Measurements from ENCODE around the gene FDXR.

FDXR gene

DNA sequence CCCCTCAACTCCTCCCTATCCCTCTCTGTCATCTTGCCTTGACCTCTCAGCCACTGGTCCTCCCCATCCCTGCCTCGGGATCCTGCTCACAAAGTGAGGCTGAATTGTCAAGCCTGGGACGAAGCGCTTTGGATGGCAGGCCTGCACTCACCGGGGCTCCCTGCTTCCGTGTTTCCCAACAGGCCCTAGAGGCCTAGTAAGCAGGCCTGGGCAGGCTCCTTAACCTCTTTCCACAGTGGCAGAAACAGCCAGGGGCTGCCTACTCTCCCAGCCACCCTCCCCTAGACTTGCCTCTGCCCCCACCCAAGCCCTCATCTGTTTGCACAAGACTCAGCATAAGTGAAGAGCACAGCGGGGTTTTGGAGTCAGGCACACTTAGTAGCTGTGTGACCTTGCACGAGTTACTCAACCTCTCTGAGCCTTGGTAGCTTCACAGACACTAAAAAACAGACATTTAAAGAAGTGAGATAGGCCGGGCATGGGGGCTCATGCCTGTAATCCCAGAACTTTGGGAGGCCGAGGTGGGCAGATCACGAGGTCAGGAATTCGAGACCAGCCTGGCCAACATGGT lies 25.7 kb upstream of the FDXR start:
- no peak for DNase-seq (ENCODE audit: low read depth)

DNA sequence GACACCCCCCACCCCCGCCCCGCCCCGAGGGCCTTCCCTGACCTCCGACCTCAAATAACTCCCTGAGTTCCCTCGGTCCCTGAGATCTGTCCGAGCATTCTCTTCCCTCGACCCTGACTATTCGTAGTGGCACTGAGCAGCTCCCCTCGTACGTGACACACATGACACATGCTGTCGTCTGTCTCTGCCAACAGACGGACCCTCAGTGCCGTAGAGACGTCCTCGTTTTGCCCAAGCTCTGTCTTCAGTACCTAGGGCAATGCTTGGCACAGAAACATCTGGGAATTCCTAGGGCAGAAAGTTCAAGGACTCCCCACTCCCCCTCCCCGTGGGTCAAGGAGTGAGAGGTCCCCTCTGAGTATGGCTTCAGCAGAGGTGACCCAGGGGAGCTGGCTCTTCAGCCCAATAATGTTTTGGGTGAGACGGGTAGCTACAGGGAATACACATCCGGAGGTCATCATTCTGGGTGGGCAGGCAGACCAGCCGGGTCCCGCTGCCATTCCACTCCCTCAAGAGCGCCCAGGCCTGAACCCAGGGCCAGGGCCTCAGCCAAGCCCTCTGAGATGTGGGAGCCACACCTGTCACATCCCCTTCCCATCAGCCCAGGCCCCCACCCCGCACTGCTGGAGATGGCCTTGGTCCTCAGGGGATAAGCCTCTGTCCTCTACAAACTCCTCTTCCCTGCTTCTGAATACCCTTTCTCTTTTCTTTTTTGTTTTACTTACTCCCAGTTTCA lies 21.3 kb upstream of the FDXR start:
- DNase-seq (ENCODE audit: low read depth), result no peak

DNA sequence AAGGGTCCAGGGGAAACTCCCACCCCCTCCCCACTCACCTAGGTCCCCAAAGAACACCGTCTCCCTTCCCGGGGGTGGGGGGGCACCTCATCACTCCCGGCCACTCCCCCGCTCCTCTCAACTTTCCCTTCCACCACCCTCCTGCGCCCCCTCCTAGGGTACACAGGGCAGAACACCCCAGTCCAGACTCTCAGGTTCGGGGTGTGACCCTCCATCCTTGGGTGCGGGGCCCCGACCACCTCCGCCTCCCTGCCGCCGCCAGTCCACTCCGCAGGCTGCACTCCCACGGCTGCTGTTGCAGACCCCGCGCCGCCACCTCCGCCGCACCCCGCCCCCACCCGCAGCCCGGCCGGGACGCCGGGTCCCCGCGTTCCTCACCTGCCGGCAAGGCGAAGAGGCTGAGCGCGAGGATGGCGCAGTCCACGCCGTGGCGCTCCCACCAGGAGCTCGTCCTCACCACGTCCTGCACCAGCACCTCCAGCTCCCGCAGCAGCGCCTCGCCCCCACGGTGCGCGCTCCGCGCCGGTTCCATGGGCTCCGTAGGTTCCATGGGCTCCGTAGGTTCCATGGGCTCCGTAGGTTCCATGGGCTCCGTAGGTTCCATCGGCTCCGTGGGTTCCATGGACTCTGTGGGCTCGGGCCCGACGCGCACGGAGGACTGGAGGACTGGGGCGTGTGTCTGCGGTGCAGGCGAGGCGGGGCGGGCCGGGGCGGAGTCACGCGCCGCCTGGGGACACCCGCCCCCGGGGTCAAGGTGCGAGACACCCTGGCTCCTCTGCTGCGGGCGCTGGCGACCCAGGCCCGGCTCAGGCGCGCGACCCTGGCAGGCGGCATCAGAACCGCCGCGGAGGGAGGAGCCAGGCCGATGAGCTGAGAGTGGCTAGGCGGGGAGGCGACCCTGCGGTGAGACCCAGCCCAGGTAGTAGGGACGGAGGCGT lies 20.4 kb upstream of the FDXR start, which contains the start of gene FADS6:
TSS of gene FADS6 (minus strand) at position 660 of the 938 bp plus-strand sequence. CDS start at position 622, 38 bp downstream.
- no peak for DNase-seq (ENCODE audit: low read depth)

DNA sequence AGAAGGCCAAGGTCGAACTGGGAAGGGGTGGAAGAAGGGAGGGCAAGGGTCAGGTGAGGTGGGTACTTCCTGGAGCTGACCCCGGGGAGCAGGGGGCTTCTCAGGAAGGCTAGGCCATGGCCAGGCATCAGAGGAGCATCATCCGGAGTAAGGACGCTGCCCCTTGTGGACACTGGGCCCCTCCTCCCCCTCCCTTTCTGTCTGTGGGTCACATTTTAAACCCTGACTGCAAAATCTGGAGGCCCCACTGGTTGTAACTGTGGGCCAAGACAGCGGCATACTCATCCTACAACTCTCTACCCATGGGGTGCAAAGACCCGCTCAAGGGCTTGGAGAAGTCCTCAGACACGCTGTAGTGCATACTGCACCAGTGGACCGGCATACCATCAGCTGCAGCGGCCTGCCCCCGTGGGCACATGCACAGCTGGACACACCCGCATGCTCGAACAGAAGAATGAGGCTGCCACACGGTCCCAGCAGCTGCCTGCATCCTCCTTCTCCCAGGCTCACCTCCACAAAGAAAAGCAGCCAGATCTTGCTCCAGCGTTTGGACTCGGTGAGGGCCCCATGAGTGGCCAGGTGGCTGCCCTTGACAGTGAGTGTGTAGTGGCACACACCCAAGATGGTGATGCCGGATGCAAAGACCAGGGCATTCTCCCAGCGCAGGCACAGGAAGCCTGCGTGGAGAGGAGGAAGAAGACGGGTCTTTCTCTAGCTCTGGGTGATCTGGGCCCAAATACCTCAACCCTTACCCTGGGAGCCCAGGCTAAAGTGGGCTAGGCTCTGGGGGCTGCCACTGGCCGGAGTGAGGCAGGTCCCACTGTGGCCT lies 19.4 kb upstream of the FDXR start:
- no peak for DNase-seq (ENCODE audit: low read depth)

DNA sequence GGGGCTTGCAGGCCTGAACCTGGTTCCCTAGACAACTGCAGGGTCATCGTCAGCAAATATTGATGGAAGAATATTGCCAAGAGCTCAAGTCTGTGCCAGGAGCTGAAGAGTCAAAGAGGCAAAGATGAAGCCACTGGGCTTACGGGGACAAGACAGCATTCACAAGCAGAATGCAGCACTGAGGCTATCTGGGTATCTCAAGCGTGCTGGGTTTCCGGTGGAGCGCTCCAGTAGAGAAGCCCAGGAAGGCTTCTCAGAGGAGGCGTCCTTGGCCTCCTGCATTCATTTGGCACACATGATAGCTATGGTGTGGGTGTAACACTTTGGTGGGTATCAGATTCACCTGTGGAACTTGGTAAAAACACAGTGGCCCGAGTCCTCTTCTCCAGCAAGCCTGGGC lies 17.8 kb upstream of the FDXR start:
- DNase-seq (ENCODE audit: low read depth), result no peak

DNA sequence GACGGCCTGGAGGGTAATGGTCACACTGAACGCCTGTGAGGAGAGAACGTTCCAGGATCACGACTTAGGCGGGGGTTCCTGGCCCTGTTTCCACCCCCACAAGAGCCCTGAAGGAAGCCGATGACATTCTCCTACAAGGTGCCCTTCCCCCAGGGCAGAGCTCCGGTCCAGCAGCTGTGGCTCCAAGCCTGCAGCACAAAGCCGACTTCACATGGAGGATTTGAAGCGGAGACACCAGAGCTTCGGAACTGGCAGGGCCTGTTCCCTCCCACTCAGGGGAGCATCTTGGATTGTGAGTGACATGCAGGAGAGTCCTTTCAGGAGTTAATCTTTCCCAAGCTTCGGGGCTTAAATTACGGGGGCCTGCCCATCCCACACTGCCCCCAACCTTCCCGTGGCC lies 15.7 kb upstream of the FDXR start:
- no peak for DNase-seq (ENCODE audit: low read depth)

DNA sequence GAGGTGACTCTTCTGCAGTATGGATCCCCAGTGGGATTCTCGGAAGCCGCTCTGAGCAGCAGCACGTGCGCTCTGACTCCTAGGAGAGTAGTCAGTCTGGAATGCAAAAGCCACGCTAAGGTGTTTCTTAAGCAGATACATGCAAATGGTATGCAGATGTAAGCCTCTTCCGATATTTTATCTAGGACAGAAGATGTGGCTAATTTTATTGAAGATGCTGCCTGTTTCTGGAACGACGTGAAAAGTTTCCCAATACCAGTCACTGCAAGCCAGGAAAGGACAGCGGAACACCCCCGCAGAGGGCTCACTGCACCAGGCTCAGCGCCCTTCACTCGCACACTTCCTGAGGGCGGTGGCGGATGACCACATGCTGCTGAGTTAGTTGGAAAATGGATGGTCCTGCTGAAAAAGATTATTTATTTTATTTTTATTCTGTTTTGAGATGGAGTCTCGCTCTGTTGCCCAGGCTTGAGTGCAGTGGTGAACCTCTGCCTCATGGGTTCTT lies 10.5 kb upstream of the FDXR start:
- DNase-seq (ENCODE audit: low read depth), result no peak

DNA sequence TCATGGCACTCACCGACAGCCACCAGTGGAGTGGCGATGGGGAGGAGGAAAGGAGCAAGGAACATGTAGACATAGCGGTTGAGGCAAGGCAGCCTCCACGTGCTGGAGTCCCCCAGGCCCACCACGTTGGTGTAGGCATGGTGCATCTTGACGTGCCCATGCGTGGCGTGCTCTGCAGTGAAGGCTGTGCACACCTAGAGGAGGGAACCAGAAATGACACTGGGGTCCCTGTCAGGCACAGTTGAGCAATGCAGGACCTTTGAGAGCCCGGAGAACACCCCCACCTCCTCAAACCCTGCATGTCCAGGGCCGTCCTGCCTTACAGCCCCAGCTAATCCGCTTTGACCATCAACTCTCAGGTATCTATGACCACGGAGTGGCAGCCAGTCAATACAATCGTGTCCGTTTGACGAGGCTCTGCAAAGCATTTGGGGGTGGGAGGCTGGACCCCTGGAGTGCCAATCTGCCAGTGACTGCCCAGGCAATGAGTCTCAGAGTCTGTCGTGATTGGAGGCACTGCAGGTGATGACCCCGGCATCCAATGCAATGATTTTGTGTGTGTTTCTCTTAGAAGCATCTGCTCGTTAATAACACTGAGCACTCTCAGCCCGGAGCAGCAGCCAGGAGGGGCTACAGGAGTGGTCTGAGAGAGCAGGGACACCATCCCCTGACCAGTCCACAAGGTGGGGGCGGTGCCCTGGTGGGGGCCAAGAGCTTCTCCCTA lies 9.9 kb upstream of the FDXR start:
- DNase-seq (ENCODE audit: low read depth), result no peak

DNA sequence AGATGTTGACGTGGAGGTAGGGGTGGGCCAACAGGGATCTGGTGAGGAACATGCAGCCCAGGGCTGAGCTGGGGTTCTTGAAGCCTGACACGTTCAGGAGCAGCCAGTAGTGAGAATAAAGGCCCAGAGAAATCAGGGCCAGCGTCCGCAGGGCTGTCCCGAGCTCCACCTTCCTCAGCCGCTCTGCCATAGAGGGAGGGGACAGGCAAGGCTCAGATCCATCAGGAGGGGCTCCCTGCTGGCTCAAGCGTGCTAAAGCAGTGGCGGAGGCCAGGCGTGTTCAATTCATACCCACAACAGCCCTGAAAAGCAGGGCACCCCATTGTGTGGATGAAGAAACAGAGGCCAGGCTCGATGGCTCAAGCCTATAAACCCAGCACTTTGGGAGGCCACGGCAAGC lies 8.3 kb upstream of the FDXR start:
- DNase-seq (ENCODE audit: low read depth), result no peak

DNA sequence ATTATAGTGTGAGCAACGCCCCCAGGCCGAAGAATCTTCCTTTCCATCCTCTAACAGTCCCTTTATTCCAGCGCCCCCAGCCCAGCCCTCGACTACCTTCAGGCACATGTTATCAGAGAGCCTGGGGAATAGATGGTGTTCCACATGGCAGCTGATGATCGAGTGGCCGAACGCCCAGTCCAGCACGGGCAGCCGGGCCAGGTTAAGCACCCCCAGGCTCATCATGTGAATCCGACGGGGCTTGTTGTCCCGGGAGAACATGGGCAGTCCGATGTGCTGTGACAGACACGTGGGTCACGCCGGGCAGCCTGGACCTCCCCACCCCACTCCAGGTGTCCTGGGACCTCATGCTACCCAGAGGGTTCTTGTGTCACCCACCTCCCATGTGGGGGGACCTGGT lies 6.5 kb upstream of the FDXR start:
- no peak for DNase-seq (ENCODE audit: low read depth)

DNA sequence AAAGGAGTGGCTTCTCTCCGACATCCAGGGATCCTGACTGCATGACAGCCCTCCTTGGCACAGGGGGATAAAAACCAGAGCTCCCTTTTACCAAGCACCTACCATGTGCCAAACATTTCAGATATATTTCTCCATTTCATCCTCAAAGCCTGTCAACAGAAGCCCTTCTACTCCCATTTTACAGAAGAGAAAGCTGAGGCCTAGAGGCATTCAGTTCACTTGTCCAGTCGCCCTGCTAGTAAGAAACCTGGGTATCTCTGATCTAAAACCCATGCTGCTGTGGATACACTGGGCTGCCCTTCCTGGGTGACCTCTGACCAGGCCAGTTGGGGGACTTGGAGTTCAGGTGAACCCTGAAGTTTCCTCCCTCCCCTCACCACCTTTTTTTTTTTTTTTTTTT lies 5.9 kb upstream of the FDXR start:
- no peak for DNase-seq (ENCODE audit: low read depth)

DNA sequence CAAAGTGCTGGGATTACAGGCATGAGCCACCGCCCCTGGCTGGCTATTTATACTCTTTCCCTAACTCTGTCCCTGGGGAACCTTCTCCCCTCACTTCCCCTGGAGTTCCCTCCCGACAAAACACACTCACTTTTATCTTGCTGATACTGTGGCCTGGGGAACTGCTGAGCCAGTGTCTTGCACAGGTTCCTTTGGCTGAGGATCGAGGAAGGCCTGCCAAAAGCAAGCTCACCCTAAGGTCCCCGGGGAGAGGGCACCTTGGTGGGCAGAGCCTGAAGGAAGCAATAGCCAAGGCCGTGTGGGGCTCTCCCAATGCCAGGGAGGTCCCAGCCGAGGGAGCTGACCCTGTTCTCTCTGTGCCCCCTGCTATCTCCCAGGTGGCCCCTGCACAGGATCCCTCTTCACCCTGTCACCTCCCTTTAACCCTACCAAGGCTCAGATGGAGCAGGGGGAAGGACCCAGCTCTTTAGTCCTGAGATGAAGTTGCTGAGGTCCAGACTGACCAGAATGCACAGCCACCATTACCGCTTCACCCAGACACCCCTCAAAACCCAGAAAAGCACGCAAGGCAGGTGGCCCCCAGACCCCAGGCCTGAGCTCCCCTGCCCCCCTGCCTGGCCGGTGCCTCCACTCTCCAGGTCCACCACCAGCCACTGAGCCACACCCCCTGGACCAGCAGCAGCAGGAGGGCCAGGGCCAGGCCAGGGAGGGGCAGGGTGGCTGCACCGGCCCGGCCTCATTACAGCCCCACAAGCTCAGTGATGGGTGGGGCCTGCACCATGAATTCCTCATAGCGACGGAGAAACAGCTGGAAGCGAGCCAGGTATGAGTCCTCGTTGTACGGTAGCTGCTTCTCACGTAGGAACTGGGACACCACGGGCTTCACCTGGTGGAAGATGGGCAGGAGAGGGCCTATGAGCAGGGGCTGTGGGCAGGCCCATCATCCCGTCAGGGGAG lies 5.1 kb upstream of the FDXR start:
- no peak for DNase-seq (ENCODE audit: low read depth)

DNA sequence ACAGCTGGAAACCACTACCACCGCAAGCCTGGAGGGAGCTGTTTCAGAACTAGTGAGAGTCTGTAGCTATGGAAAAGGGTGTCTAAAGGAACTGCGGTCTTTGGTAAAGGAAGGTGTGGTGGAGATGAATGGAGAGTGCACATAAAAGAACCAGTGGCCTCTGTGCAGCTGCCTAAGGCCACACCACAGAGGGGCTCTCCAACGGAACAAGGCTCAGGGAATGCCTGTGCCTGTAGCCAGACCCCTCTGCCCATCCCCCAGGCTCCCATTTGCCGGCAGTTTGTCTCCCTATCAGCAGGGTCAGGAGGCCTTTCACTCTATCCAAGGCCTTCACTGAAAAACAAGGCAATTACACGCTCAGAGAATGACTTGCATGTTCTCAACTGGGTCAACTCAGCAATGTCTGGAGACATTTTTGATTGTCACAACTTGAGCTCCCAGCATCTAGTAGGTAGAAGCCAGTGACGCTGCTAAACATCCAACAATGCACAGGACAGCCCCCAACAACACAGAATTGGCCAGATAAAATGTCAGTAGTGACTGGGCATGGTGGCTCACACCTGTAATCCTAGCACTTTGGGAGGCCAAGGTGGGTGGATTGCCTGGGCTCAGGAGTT lies 3.3 kb upstream of the FDXR start:
- no peak for DNase-seq (ENCODE audit: low read depth)

DNA sequence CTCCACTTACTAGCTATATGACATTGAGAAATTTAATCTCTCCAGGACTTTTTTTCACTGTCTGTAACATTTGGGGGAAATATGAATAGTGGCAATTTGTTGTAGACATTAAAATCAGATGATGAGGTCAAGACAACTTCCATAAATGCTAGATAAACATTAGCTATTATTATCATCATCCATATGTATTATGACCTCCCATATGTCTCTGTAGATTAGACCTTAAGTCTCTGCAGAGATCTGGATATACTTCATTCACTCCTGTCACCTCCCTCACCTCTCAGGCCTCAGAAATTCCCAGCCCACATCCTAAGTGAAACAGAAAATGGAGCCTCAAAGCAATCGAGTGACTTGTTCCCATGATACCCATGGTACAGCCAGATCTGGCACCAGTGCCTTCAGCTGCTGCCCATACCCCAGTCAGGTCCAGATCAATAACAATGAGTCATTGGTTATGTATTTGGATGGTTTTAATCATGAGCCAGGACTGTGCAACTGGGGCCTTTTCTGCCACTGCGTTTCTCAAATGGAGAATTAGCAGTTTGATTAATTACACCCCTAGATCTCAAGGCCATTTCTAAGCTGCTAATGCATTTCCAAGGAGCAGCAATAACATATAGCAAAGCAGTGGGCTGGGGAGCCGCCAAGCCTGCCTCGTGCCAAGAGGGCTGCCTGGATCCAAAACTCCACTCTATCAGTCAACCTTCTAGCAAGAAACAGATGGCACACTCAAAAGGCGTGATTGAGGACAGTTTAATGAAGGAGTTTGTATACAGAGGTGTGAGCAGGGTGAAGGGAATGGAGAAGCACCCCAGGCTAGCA lies 2.6 kb upstream of the FDXR start:
- no peak for DNase-seq (ENCODE audit: low read depth)

DNA sequence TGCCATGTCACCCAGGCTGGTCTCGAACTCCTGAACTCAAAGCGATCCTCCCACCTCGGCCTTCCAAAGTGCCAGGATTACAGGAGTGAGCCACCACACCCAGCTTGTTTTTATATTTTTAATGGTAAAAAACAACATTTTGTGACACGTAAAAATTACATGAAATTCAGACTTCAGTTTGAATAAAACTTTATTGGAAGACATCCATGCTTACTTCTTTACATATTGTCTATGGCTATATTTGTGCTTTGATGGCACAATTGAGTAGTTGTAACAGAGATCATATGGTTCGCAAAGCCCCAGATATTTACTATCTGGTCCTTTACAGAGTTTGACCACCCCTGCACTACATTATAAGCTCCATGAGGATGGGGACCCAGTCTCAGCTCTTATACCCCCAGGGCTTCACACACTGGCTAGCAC lies 1.8 kb upstream of the FDXR start:
- DNase-seq (ENCODE audit: low read depth), result no peak

DNA sequence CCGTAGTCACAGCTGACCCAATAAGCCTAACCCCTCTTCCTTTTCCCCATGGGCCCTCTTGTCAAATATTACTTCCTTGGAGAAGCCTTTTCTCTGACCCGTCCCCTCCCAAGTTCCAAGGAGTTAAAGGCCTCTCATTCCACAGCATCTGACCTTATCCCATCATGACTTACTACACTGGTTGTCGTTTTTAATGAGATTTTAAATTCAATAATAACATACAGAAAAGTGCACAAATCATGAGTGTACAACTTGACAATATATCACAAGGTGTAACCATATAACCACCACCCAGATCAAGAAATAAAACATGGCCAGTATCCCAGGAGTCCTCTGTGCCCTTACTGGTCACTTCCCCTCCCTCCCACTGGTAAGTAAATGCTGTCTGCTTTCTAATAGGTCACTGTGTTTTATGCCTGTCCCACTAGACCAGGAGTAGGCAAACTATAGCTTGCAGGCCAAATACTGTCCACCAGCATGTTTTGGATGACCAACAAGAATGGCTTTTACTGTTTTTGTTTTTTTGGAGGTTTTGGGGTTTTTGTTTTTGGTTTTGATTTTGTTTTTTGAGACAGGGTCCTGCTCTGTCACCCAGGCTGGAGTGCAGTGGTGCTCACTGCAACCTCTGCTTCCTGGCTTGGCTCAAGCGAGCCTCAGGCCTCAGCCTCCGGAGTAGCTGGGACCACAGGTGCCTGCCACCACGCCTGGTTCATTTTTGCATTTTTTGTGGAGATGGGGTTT lies 1.2 kb upstream of the FDXR start:
- no peak for DNase-seq (ENCODE audit: low read depth)

DNA sequence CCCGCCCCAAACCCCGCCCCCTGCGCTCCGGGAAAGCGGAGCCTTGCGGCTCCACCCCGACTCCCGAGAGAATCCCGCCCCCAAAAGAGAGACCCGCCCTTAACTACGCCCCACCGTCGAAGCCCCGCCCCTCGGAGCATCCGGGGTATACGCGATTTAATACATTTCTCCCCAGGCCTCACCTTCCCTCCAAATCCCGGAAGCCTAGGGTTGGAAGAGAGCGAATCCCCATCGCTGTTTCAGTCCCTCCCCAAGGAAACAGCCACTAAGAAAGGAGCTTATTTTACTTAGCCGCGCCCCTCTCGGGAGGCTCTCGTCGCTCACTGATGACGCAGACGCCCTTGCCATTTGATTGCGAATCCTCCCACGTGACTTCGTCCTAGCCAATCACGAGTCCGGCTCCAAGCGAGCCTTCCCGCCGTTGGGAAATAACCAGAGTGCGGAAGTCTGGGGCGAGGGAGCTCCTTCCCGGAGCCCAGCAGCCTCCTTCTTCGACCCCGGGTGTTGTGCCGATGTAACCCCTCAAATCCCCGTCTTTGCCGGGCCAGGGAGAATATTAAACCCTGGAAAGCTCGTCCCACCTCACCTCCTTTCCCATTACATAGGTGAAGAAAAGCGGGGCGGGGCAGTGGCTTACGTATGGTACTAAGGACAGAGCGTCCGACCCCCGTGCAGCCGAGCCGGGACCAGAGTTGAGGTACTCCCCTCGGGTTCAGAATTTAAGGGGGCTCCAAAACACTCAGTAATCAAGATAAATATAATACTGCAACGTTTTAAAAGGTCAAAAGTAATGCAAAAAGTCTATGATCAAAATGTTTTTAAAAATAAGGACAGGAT lies 461 bp upstream of the FDXR start:
- peak; percentile 96 for DNase-seq (ENCODE audit: low read depth)

Measured in activated T-cell treated with anti-CD3 and anti-CD28 coated beads for 48 hours (primary cell).